ENCODE results near the gene P3H2. TPM values are rescaled to one million over a fixed set of nuclear protein-coding genes. Genes with fewer than 3 reads are reported as not detected.

The P3H2 gene
- total RNA-seq, 2 donors from 2014 or later: 285 to 322 TPM

DNA sequence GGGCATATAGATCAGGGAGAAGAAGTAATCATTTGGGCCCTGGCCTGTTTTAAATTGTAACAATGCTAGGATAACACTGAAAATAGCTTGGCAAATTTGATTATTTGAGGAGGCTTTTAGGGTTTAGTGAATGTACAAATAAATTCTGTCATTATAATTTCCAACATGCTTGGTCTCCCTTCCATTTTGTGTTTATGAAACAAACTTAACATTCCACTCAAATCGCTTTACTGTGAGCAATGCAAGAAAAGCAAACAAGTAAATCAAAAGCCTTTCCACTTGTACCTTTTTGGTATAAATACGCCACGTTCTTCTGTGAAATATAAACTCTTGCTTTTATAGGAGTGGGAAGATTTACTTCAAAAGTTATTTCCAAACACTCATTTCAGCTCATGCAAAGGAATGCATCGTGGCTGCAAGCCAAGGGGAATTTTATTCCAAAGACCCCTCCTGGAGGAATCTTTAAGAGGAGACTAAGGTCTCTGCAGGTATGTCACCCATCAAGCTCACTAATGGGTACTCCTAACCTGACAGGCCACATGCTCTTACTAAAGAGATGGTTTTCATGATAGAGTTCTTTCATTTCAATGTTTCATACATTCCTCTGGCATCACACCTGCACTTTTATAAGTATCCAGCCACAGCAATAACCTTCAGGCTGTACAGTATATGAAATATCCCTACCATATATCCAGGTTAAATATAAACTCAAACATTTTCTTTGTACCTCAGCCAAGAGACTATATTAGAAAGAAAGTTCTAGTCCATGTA lies 115.2 kb downstream of the P3H2 start:
- TF ChIP-seq, protein P1, sequence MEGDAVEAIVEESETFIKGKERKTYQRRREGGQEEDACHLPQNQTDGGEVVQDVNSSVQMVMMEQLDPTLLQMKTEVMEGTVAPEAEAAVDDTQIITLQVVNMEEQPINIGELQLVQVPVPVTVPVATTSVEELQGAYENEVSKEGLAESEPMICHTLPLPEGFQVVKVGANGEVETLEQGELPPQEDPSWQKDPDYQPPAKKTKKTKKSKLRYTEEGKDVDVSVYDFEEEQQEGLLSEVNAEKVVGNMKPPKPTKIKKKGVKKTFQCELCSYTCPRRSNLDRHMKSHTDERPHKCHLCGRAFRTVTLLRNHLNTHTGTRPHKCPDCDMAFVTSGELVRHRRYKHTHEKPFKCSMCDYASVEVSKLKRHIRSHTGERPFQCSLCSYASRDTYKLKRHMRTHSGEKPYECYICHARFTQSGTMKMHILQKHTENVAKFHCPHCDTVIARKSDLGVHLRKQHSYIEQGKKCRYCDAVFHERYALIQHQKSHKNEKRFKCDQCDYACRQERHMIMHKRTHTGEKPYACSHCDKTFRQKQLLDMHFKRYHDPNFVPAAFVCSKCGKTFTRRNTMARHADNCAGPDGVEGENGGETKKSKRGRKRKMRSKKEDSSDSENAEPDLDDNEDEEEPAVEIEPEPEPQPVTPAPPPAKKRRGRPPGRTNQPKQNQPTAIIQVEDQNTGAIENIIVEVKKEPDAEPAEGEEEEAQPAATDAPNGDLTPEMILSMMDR (conservative IDR thresholded peaks at IDR 0.05): no peak
- H3K4me3 ChIP-seq (ENCODE audit: low read length): no peak overlapping the region
- H3K27me3 ChIP-seq (ENCODE audit: control insufficient read depth, insufficient read depth, low read length, poor library complexity, severe bottlenecking): no peaks in the 10 kb centered on the region
- peaks cover 58% of the 10 kb centered on the region for H3K36me3 ChIP-seq (ENCODE audit: control insufficient read depth, insufficient read depth, low read length)
- no peak overlapping the region for H3K27ac Mint-ChIP-seq
- no peak overlapping the region for H3K9ac ChIP-seq (ENCODE audit: extremely low read depth, low read length, poor library complexity, severe bottlenecking)
- H3K9me3 Mint-ChIP-seq: no peaks in the 10 kb centered on the region
- 92 to 100% methylated on average over 1 to 4 of the region's 4 CpGs for WGBS, 2 experiments (ENCODE audit: insufficient coverage in 1 of 2, insufficient read length in 1 of 2)
- H3K4me1 Mint-ChIP-seq: peaks cover 10% of the 10 kb centered on the region
- no peak for DNase-seq
- H3K36me3 Mint-ChIP-seq (ENCODE audit: low read depth): peaks cover 20% of the 10 kb centered on the region
- peaks cover 2% of the 10 kb centered on the region for H3K4me1 ChIP-seq (ENCODE audit: control insufficient read depth, insufficient read depth, low read length)
- H3K4me3 Mint-ChIP-seq: no peak overlapping the region
- no peaks in the 10 kb centered on the region for H3K27me3 Mint-ChIP-seq (ENCODE audit: insufficient read depth)
- H3K9me3 ChIP-seq (ENCODE audit: control insufficient read depth, low read length): no peaks in the 10 kb centered on the region
- H3K27ac ChIP-seq (ENCODE audit: low read depth, low read length): no peak overlapping the region

DNA sequence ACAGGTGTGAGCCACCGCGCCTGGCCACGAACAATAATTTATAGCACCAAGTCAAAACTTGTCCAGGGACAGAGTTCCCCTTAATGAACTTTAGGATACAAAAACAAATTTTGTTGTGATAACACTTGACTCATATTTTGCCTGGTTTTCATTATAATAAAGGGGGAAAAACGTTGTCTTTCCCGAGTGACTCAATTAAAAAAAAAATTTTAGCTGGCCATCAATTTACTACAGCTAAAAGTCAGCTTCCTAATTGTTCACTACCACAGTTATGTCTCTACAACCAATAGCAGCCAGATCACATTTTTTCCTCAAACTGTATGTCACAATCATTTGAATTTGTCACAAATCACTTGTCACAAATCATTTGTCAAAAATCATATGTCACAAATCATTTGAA lies 116.0 kb downstream of the P3H2 start:
- Histone ChIP-seq H3K9me3 (ENCODE audit: control insufficient read depth, low read length) (no peaks in the 10 kb centered on the region), H3K9ac (ENCODE audit: extremely low read depth, low read length, poor library complexity, severe bottlenecking) (no peak overlapping the region), H3K36me3 (ENCODE audit: control insufficient read depth, insufficient read depth, low read length) (peaks cover 56% of the 10 kb centered on the region), H3K4me1 (ENCODE audit: control insufficient read depth, insufficient read depth, low read length) (no peaks in the 10 kb centered on the region), H3K4me3 (ENCODE audit: low read length) (no peak overlapping the region), H3K27ac (ENCODE audit: low read depth, low read length) (no peak overlapping the region), H3K27me3 (ENCODE audit: control insufficient read depth, insufficient read depth, low read length, poor library complexity, severe bottlenecking) (no peaks in the 10 kb centered on the region)
- 97 to 100% methylated on average over 1 to 5 of the region's 5 CpGs for WGBS, 2 experiments (ENCODE audit: insufficient coverage in 1 of 2, insufficient read length in 1 of 2)
- DNase-seq: no peak
- no peak overlapping the region for H3K4me3 Mint-ChIP-seq
- H3K27ac Mint-ChIP-seq: no peak overlapping the region
- H3K9me3 Mint-ChIP-seq: no peaks in the 10 kb centered on the region
- H3K27me3 Mint-ChIP-seq (ENCODE audit: insufficient read depth): no peaks in the 10 kb centered on the region
- peaks cover 12% of the 10 kb centered on the region for H3K4me1 Mint-ChIP-seq
- peaks cover 20% of the 10 kb centered on the region for H3K36me3 Mint-ChIP-seq (ENCODE audit: low read depth)
- TF ChIP-seq, protein P1 (conservative IDR thresholded peaks at IDR 0.05): no peak

DNA sequence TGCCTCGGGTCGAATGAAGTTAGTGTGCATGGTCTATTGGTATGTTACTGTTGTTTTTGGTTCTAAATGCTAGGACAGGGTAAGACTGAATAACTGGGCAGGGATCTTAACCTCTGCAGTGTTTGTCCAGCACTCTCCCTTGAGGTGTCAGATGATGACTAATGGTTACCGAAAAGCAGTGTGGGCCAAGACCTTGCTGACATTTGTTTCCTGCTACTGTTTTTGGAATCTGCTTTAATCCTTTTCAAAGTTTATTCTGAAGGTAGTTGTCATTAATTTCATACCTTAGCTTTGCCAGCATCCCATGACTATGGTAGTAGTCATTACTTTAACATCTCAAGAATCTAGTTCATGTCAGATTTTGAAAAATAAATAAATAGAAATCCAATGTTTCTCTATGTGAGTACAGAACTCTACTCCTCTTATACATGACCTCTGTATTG lies 117.0 kb downstream of the P3H2 start:
- no peak for DNase-seq
- no peak overlapping the region for H3K27ac ChIP-seq (ENCODE audit: low read depth, low read length)
- 94 to 100% methylated on average over 1 to 3 of the region's 3 CpGs for WGBS, 2 experiments (ENCODE audit: insufficient coverage in 1 of 2, insufficient read length in 1 of 2)
- TF ChIP-seq, protein P1 (conservative IDR thresholded peaks at IDR 0.05): no peak
- no peaks in the 10 kb centered on the region for H3K4me1 ChIP-seq (ENCODE audit: control insufficient read depth, insufficient read depth, low read length)
- H3K9me3 Mint-ChIP-seq: no peaks in the 10 kb centered on the region
- H3K27me3 ChIP-seq (ENCODE audit: control insufficient read depth, insufficient read depth, low read length, poor library complexity, severe bottlenecking): no peaks in the 10 kb centered on the region
- no peak overlapping the region for H3K4me3 ChIP-seq (ENCODE audit: low read length)
- peaks cover 12% of the 10 kb centered on the region for H3K4me1 Mint-ChIP-seq
- H3K4me3 Mint-ChIP-seq: no peak overlapping the region
- no peaks in the 10 kb centered on the region for H3K9me3 ChIP-seq (ENCODE audit: control insufficient read depth, low read length)
- peaks cover 55% of the 10 kb centered on the region for H3K36me3 ChIP-seq (ENCODE audit: control insufficient read depth, insufficient read depth, low read length)
- no peak overlapping the region for H3K27ac Mint-ChIP-seq
- no peak overlapping the region for H3K9ac ChIP-seq (ENCODE audit: extremely low read depth, low read length, poor library complexity, severe bottlenecking)
- no peaks in the 10 kb centered on the region for H3K27me3 Mint-ChIP-seq (ENCODE audit: insufficient read depth)
- H3K36me3 Mint-ChIP-seq (ENCODE audit: low read depth): peaks cover 21% of the 10 kb centered on the region

Measured in endodermal cell (in vitro differentiated cells).